HEK293T (cell line): ENCODE results near the gene THOC5.

Experiments
- CTCF ChIA-PET: fragments of 350-600 bp; formaldehyde crosslinking; extraction: SDS; loops from one replicate; lab custom pipeline; 2021; ENCODE audit warnings: antibody characterized with exemption, inconsistent platforms; lab: Yijun Ruan, JAX
- POLR2A ChIA-PET: fragments of 350-600 bp; formaldehyde crosslinking; extraction: SDS; loops from one replicate; lab custom pipeline; 2020; ENCODE audit warnings: antibody characterized with exemption, inconsistent platforms; lab: Yijun Ruan, JAX
- DNase-seq: peaks from one replicate; pipeline ENCODE4 v3.0.0; 2012; ENCODE audit warnings: mixed read lengths; ENCODE audit errors: extremely low spot score
- ARNT ChIP-seq: fragments of 450-650 bp; IDR thresholded peaks from 2 replicates; pipeline ENCODE4 v1.6.1; 2017; ENCODE audit warnings: mild to moderate bottlenecking
- BHLHE40 ChIP-seq: fragments of 450-650 bp; IDR thresholded peaks from 2 replicates; pipeline ENCODE4 v1.6.1; 2016; ENCODE audit warnings: mild to moderate bottlenecking, moderate library complexity, borderline replicate concordance
- CTBP1 ChIP-seq: fragments of 450-650 bp; IDR thresholded peaks from 2 replicates; pipeline ENCODE4 v1.6.1; 2016; ENCODE audit warnings: borderline replicate concordance
- ELF4 ChIP-seq: fragments of 450-650 bp; IDR thresholded peaks from 2 replicates; pipeline ENCODE4 v1.6.1; 2017; ENCODE audit warnings: antibody characterized with exemption
- FOXA1 ChIP-seq: fragments of 450-650 bp; IDR thresholded peaks from 2 replicates; pipeline ENCODE4 v1.6.1; 2016; ENCODE audit warnings: mild to moderate bottlenecking
- FOXK2 ChIP-seq: fragments of 450-650 bp; IDR thresholded peaks from 2 replicates; pipeline ENCODE4 v1.6.1; 2016; ENCODE audit warnings: mild to moderate bottlenecking
- FOXM1 ChIP-seq: fragments of 450-650 bp; IDR thresholded peaks from 2 replicates; pipeline ENCODE4 v1.6.1; 2017; ENCODE audit warnings: mild to moderate bottlenecking, borderline replicate concordance
- HDGF ChIP-seq: fragments of 450-650 bp; IDR thresholded peaks from 2 replicates; pipeline ENCODE4 v1.6.1; 2017; ENCODE audit warnings: antibody characterized with exemption, borderline replicate concordance
- L3MBTL2 ChIP-seq: fragments of 450-650 bp; conservative IDR thresholded peaks from 2 replicates; pipeline ENCODE4 v1.6.1; 2016; ENCODE audit warnings: mild to moderate bottlenecking
- LEF1 ChIP-seq: fragments of 450-650 bp; IDR thresholded peaks from 2 replicates; pipeline ENCODE4 v1.6.1; 2017; ENCODE audit warnings: mild to moderate bottlenecking, borderline replicate concordance
- NFRKB ChIP-seq: fragments of 450-650 bp; IDR thresholded peaks from 2 replicates; pipeline ENCODE4 v1.6.1; 2016; ENCODE audit warnings: mild to moderate bottlenecking, moderate library complexity
- PKNOX1 ChIP-seq: fragments of 450-650 bp; IDR thresholded peaks from 2 replicates; pipeline ENCODE4 v1.6.1; 2016
- SP1 ChIP-seq: fragments of 450-650 bp; IDR thresholded peaks from 2 replicates; pipeline ENCODE4 v1.6.1; 2017
- SUZ12 ChIP-seq: fragments of 450-650 bp; IDR thresholded peaks from 2 replicates; pipeline ENCODE4 v1.6.1; 2016; ENCODE audit warnings: mild to moderate bottlenecking
- TARDBP ChIP-seq: fragments of 450-650 bp; IDR thresholded peaks from 2 replicates; pipeline ENCODE4 v1.6.1; 2016
- ZNF384 ChIP-seq: fragments of 450-650 bp; IDR thresholded peaks from 2 replicates; pipeline ENCODE4 v1.6.1; 2016

Gene THOC5

GRCh38 chr22:29476116-29476515 lies 77.4 kb downstream of the THOC5 start:
- ChIA-PET POLR2A (no interaction called here), CTCF (no interaction called here)
- TF ChIP-seq TARDBP: no peak
- TF ChIP-seq L3MBTL2: no peak
- TF ChIP-seq FOXK2: no peak
- no peak for TF ChIP-seq ELF4
- no peak for TF ChIP-seq ZNF384
- TF ChIP-seq ARNT: no peak
- no peak for TF ChIP-seq BHLHE40
- TF ChIP-seq FOXA1: no peak
- TF ChIP-seq SP1: no peak
- TF ChIP-seq FOXM1: no peak
- TF ChIP-seq HDGF: no peak
- DNase-seq: no peak

DNA sequence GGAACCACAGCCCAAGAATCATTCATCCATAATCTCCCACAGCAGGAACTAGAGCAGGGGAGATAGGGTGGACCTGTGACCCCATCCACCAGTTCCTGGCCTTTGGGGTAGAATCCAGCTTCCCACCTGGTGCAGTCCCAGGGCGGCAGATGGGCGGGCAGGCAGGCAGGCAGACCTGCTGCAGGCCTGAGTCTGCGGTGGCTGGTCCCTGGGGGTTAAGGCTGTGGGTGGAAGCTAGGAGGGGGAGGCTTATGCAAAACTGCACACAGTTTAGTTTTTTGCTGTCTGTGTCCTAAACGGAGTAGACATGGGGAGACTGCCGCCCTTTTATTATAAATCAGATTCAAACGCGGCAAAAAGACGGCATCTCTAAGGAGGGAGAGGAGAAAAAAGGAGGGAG lies 78.0 kb downstream of the THOC5 start:
- TF ChIP-seq ZNF384 (no peak), LEF1 (no peak), ARNT (no peak), BHLHE40 (no peak), TARDBP (no peak), NFRKB (no peak), SP1 (no peak), FOXK2 (no peak), SUZ12 (no peak), PKNOX1 (no peak), HDGF (no peak), CTBP1 (no peak), L3MBTL2 (no peak)
- no peak for DNase-seq
- ChIA-PET POLR2A (no interaction called here), CTCF (no interaction called here)

DNA sequence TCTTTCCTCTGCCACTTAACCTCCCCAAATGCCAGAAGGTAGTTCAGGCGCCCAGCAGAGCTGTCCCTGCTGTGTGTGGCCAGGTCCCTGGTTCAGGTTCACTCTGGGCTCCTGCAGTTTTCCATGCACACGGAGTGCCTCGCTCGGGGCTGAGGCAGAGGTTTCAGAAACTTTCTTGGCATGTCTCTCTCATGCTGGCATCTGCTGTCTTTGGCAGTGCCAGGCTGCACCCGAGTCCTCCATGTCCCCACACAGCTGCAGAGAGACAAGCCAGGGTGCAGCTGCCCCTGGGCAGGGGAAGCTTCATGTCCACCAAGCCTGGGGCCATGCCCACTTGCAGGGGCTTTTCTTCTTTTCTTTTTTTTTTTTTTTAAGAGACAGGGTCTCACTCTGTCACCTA lies 80.6 kb downstream of the THOC5 start:
- ChIA-PET POLR2A (interaction anchor here (1.2 kb wide), 1 partner anchor 81 kb away, joined by 4 read pairs; the partner anchor contains the start of gene THOC5), CTCF (interaction anchor here (0.5 to 0.7 kb wide), 3 partner anchors 118 to 816 kb away, joined by 3 read pairs; partner anchors contain the start of gene CASTOR1)
- TF ChIP-seq SP1 (no peak), ARNT (no peak), PKNOX1 (no peak), TARDBP (no peak), FOXM1 (no peak), SUZ12 (no peak), FOXA1 (no peak)
- DNase-seq: no peak

- CTCF ChIA-PET: interaction anchor here (0.6 to 1.6 kb wide), 15 partner anchors 9 to 187 kb away, joined by 3 to 8 read pairs (median 4); no protein-coding TSS in a partner anchor
- POLR2A ChIA-PET: interaction anchor here (1.5 kb wide), 1 partner anchor 13 kb away, joined by 3 read pairs; no protein-coding TSS in a partner anchor
- TF ChIP-seq L3MBTL2: 0 out of 2 replicates have a peak, but pooled peaks have one; percentile 20
- no peak for TF ChIP-seq HDGF
- no peak for TF ChIP-seq ZNF384
- no peak for TF ChIP-seq ARNT
- peak; percentile 96 for DNase-seq
Observed at GRCh38 chr22:29470159-29470855, 83.2 kb downstream of the THOC5 start.

DNA sequence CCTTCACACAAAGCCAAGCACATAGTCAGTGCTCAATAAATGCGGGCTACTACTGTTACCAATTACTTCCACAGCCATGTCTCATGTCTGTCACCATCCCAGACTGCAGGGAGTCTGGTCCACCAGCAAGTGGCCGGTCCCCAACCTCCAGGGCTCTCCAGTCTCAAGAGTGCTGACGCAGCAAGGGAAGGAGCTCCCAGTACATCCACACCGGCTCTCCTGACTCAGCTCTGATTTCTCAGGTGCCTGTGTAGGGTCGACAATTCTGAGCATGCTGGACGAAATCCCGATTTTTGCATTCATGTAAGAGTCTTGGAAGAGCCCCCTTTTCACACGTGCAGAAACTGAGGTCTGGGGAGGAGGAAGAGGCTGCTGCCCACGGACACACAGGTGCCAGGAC lies 83.8 kb downstream of the THOC5 start:
- TF ChIP-seq L3MBTL2 (no peak), ZNF384 (no peak), FOXA1 (no peak), BHLHE40 (no peak), SUZ12 (no peak), LEF1 (no peak), HDGF (no peak), ARNT (no peak), CTBP1 (no peak), FOXM1 (no peak), NFRKB (no peak), ELF4 (no peak)
- no peak for DNase-seq
- ChIA-PET CTCF (interaction anchor here (0.6 to 0.8 kb wide), 3 partner anchors 15 to 74 kb away, joined by 3 read pairs; no protein-coding TSS in a partner anchor), POLR2A (no interaction called here)

GRCh38 chr22:29464581-29464980 lies 89.0 kb downstream of the THOC5 start:
- TF ChIP-seq FOXM1: no peak
- TF ChIP-seq FOXA1: no peak
- no peak for TF ChIP-seq NFRKB
- no peak for TF ChIP-seq SUZ12
- no peak for TF ChIP-seq TARDBP
- no peak for TF ChIP-seq BHLHE40
- TF ChIP-seq PKNOX1: no peak
- TF ChIP-seq ELF4: no peak
- no peak for TF ChIP-seq FOXK2
- no peak for TF ChIP-seq ZNF384
- DNase-seq: no peak
- ChIA-PET CTCF (no interaction called here), POLR2A (interaction anchor here (2.7 kb wide), 1 partner anchor 89 kb away, joined by 6 read pairs; the partner anchor contains the start of gene THOC5)
